H9 (cell line): ENCODE results near the gene DOC2A. TPM values are rescaled to one million over a fixed set of nuclear protein-coding genes. Genes with fewer than 3 reads are reported as not detected.

ENCODE experiments used
- DNase-seq: peaks from one replicate; pipeline ENCODE4 v3.0.0-alpha.2; 2017
- H2AFZ ChIP-seq: one replicate; pipeline ENCODE4 v1.6.1; 2013; ENCODE audit warnings: mild to moderate bottlenecking, low read length, control low read depth, moderate library complexity
- H2AK5ac ChIP-seq: 2 replicates; pipeline ENCODE4 v1.6.1; 2013; ENCODE audit warnings: low read length, control low read depth, mixed read lengths; ENCODE audit not compliant: insufficient read length
- H2BK120ac ChIP-seq: one replicate; pipeline ENCODE4 v1.6.1; 2013; ENCODE audit warnings: low read depth, mild to moderate bottlenecking, low read length, control low read depth, inconsistent platforms; ENCODE audit not compliant: poor library complexity, severe bottlenecking
- H2BK12ac ChIP-seq: 2 replicates; pipeline ENCODE4 v1.6.1; 2013; ENCODE audit warnings: low read length, control low read depth, mixed read lengths, low read depth; ENCODE audit not compliant: insufficient read length
- H2BK15ac ChIP-seq: 2 replicates; pipeline ENCODE4 v1.6.1; 2013; ENCODE audit warnings: low read depth, low read length, control low read depth
- H2BK20ac ChIP-seq: one replicate; pipeline ENCODE4 v1.6.1; 2013; ENCODE audit warnings: low read depth, mild to moderate bottlenecking, low read length, control low read depth, inconsistent platforms; ENCODE audit not compliant: poor library complexity, severe bottlenecking
- H2BK5ac ChIP-seq: 2 replicates; pipeline ENCODE4 v1.6.1; 2013; ENCODE audit warnings: low read length, control low read depth, mixed read lengths; ENCODE audit not compliant: insufficient read length
- H3K14ac ChIP-seq: 2 replicates; pipeline ENCODE4 v1.6.1; 2013; ENCODE audit warnings: low read length, control low read depth; ENCODE audit not compliant: insufficient read depth
- H3K18ac ChIP-seq: 2 replicates; pipeline ENCODE4 v1.6.1; 2013; ENCODE audit warnings: low read depth, mild to moderate bottlenecking, mixed read lengths, low read length, control low read depth; ENCODE audit not compliant: insufficient read length
- H3K23ac ChIP-seq: 2 replicates; pipeline ENCODE4 v1.6.1; 2013; ENCODE audit warnings: low read length, control low read depth, mixed read lengths, low read depth; ENCODE audit not compliant: insufficient read length
- H3K23me2 ChIP-seq: 2 replicates; pipeline ENCODE4 v1.6.1; 2013; ENCODE audit warnings: low read depth, mild to moderate bottlenecking, mixed read lengths, low read length, control low read depth; ENCODE audit not compliant: insufficient read length, poor library complexity, severe bottlenecking
- H3K27ac ChIP-seq: 2 replicates; pipeline ENCODE4 v1.5.1; 2013; ENCODE audit warnings: low read length, control low read depth, mixed read lengths, low read depth; ENCODE audit not compliant: insufficient read length
- H3K27me3 ChIP-seq: 2 replicates; pipeline ENCODE4 v1.6.1; 2013; ENCODE audit warnings: low read length, control low read depth, inconsistent platforms; ENCODE audit not compliant: insufficient read depth
- H3K4ac ChIP-seq: 2 replicates; pipeline ENCODE4 v1.6.1; 2013; ENCODE audit warnings: low read depth, mild to moderate bottlenecking, control low read depth, inconsistent platforms, low read length, moderate library complexity
- H3K4me1 ChIP-seq: 2 replicates; pipeline ENCODE4 v1.6.1; 2013; ENCODE audit warnings: low read length, control low read depth, inconsistent platforms; ENCODE audit not compliant: insufficient read depth
- H3K4me2 ChIP-seq: 2 replicates; pipeline ENCODE4 v1.6.1; 2013; ENCODE audit warnings: low read length, control low read depth, mixed read lengths; ENCODE audit not compliant: insufficient read length, insufficient read depth
- H3K56ac ChIP-seq: 2 replicates; pipeline ENCODE4 v1.6.1; 2013; ENCODE audit warnings: low read depth, mild to moderate bottlenecking, mixed read lengths, low read length, control low read depth; ENCODE audit not compliant: insufficient read length
- H3K79me1 ChIP-seq: 2 replicates; pipeline ENCODE4 v1.6.1; 2013; ENCODE audit warnings: low read depth, mild to moderate bottlenecking, moderate library complexity, low read length, control low read depth, inconsistent platforms; ENCODE audit not compliant: insufficient read depth, poor library complexity, severe bottlenecking
- H3K79me2 ChIP-seq: 2 replicates; pipeline ENCODE4 v1.6.1; 2013; ENCODE audit warnings: low read length, control low read depth, inconsistent platforms; ENCODE audit not compliant: insufficient read depth
- H3K9ac ChIP-seq: 2 replicates; pipeline ENCODE4 v1.6.1; 2013; ENCODE audit warnings: low read length, control low read depth, mixed read lengths; ENCODE audit not compliant: insufficient read length; ENCODE audit errors: extremely low read depth
- H3K9me3 ChIP-seq: one replicate; pipeline ENCODE4 v1.6.1; 2013; ENCODE audit warnings: low read depth, low read length, inconsistent platforms; ENCODE audit not compliant: control insufficient read depth
- H3T11ph ChIP-seq: one replicate; pipeline ENCODE4 v1.6.1; 2013; ENCODE audit warnings: mild to moderate bottlenecking, low read length, control low read depth, inconsistent platforms
- H4K20me1 ChIP-seq: one replicate; pipeline ENCODE4 v1.6.1; 2013; ENCODE audit not compliant: control insufficient read depth, insufficient read length, insufficient read depth
- H4K5ac ChIP-seq: 2 replicates; pipeline ENCODE4 v1.6.1; 2013; ENCODE audit warnings: low read depth, mild to moderate bottlenecking, mixed read lengths, low read length, control low read depth; ENCODE audit not compliant: insufficient read length
- H4K8ac ChIP-seq: replicated peaks from 2 replicates; pipeline ENCODE4 v1.6.1; 2013; ENCODE audit warnings: low read length, control low read depth, mixed read lengths, low read depth; ENCODE audit not compliant: insufficient read length
- H4K91ac ChIP-seq: 2 replicates; pipeline ENCODE4 v1.6.1; 2013; ENCODE audit warnings: low read depth, mild to moderate bottlenecking, moderate library complexity, mixed read lengths, low read length, control low read depth; ENCODE audit not compliant: insufficient read length
- H3K27ac Mint-ChIP-seq, 3 experiments: 2 replicates in 2 of 3; 3 replicates in 1 of 3; pipeline ENCODE4 v1.8.0; 2020 to 2021; ENCODE audit warnings: mixed read lengths in 3 of 3, mild to moderate bottlenecking in 1 of 3, moderate library complexity in 1 of 3
- H3K27me3 Mint-ChIP-seq: 2 replicates; pipeline ENCODE4 v1.8.0; 2021; ENCODE audit warnings: low read depth, mild to moderate bottlenecking, moderate library complexity, mixed read lengths
- H3K36me3 Mint-ChIP-seq, 3 experiments: 2 replicates in 2 of 3; 3 replicates in 1 of 3; pipeline ENCODE4 v1.8.0; 2020 to 2021; ENCODE audit warnings: low read depth in 3 of 3, mixed read lengths in 3 of 3; ENCODE audit not compliant: insufficient read depth in 1 of 3
- H3K4me1 Mint-ChIP-seq, 2 experiments: 2 replicates each; pipeline ENCODE4 v1.8.0; 2020; ENCODE audit warnings: mixed read lengths in 2 of 2
- H3K4me3 Mint-ChIP-seq, 2 experiments: 2 replicates in 1 of 2; 3 replicates in 1 of 2; pipeline ENCODE4 v1.8.0; 2020 to 2021; ENCODE audit warnings: mild to moderate bottlenecking in 2 of 2, mixed read lengths in 2 of 2, moderate library complexity in 1 of 2
- H3K9me3 Mint-ChIP-seq, 2 experiments: 2 replicates in 1 of 2; 3 replicates in 1 of 2; pipeline ENCODE4 v1.8.0; 2020; ENCODE audit warnings: mild to moderate bottlenecking in 2 of 2, mixed read lengths in 2 of 2, moderate library complexity in 1 of 2
- CTCF ChIP-seq: fragments of 200-600 bp; sonication (generic); conservative IDR thresholded peaks from 3 replicates; pipeline ENCODE4 v1.8.0; 2021; ENCODE audit warnings: antibody characterized with exemption, mild to moderate bottlenecking
- WGBS: extraction: QIAGEN DNeasy Blood & Tissue Kit; methylation state at CpG from one replicate; pipeline ENCODE4 v1.1.7; 2013; ENCODE audit warnings: missing lambda C conversion rate, low lambda C conversion rate, mixed read lengths; ENCODE audit not compliant: insufficient read length; ENCODE audit errors: extremely low coverage; 5-methylcytosine and 5-hydroxymethylcytosine counted together
- total RNA-seq: library from RNA; stranded (reverse); gene quantifications from 2 replicates; pipeline ENCODE4 v1.2.1, GENCODE V29; 2021

Gene DOC2A
- total RNA-seq, 1 experiment from 2014 or later: 12.2 TPM

- peaks cover 48 to 87% (median 78%) of the 10 kb centered on the region in 3 experiments for H3K36me3 Mint-ChIP-seq
- no peaks in the 10 kb centered on the region for H3K27me3 ChIP-seq
- H3K4me1 Mint-ChIP-seq: no peaks in the 10 kb centered on the region
- H4K5ac ChIP-seq: no peak overlapping the region
- no peaks in the 10 kb centered on the region for H3K9me3 Mint-ChIP-seq
- no peak overlapping the region for H3K4me3 Mint-ChIP-seq
- H3K23ac ChIP-seq: no peak overlapping the region
- H3K27ac Mint-ChIP-seq: no peak overlapping the region
- no peak overlapping the region for H3K56ac ChIP-seq
- DNase-seq: no peak
- H3K4me1 ChIP-seq: no peaks in the 10 kb centered on the region
- no peaks in the 10 kb centered on the region for H3K79me2 ChIP-seq
- H3K14ac ChIP-seq: no peak overlapping the region
- no peak overlapping the region for H3K27ac ChIP-seq
- H2BK120ac ChIP-seq: no peak overlapping the region
- H4K20me1 ChIP-seq: no peaks in the 10 kb centered on the region
- H4K91ac ChIP-seq: no peak overlapping the region
- no peak overlapping the region for H2BK5ac ChIP-seq
- no CpG with 5 or more reads among the region's 5 CpGs for WGBS
- no peak overlapping the region for H3T11ph ChIP-seq
- no peak overlapping the region for H3K9ac ChIP-seq
- H3K23me2 ChIP-seq: no peaks in the 10 kb centered on the region
- H3K27me3 Mint-ChIP-seq: no peaks in the 10 kb centered on the region
- no peak overlapping the region for H2BK15ac ChIP-seq
- H2BK20ac ChIP-seq: no peak overlapping the region
- H3K4me2 ChIP-seq: no peak overlapping the region
- no peak overlapping the region for H4K8ac ChIP-seq
- H3K9me3 ChIP-seq: no peaks in the 10 kb centered on the region
- no peak overlapping the region for H3K18ac ChIP-seq
- H2AK5ac ChIP-seq: no peak overlapping the region
- TF ChIP-seq CTCF: no peak
- H2AFZ ChIP-seq: no peak overlapping the region
- H2BK12ac ChIP-seq: no peak overlapping the region
- H3K79me1 ChIP-seq: no peaks in the 10 kb centered on the region
- H3K4ac ChIP-seq: no peak overlapping the region
Observed at GRCh38 chr16:29984764-29985147, 26.1 kb downstream of the DOC2A start.
